HFFc6 (cell line): ENCODE results near the gene AMELY. TPM values are rescaled to one million over a fixed set of nuclear protein-coding genes. Genes with fewer than 3 reads are reported as not detected.

Experiments
- DNase-seq: peaks from one replicate; pipeline ENCODE4 v3.0.0-alpha.2; 2018
- H3K27ac Mint-ChIP-seq: 2 replicates; pipeline ENCODE4 v1.8.0; 2020; ENCODE audit warnings: mild to moderate bottlenecking, mixed read lengths
- H3K27me3 Mint-ChIP-seq: 2 replicates; pipeline ENCODE4 v1.8.0; 2021; ENCODE audit warnings: mild to moderate bottlenecking, moderate library complexity, mixed read lengths; ENCODE audit not compliant: insufficient read depth
- H3K36me3 Mint-ChIP-seq: 2 replicates; pipeline ENCODE4 v1.8.0; 2021; ENCODE audit warnings: low read depth, mixed read lengths
- H3K4me1 Mint-ChIP-seq: 2 replicates; pipeline ENCODE4 v1.8.0; 2020; ENCODE audit warnings: low read depth, mixed read lengths
- H3K4me3 Mint-ChIP-seq: 2 replicates; pipeline ENCODE4 v1.8.0; 2020; ENCODE audit warnings: mild to moderate bottlenecking, moderate library complexity, mixed read lengths
- H3K9me3 Mint-ChIP-seq: 2 replicates; pipeline ENCODE4 v1.8.0; 2020; ENCODE audit warnings: mild to moderate bottlenecking, mixed read lengths
- total RNA-seq, 6 experiments: library from RNA; stranded (reverse); fragmentation: NEBNext Ultra II Directional; extraction: Animal tissue kit (Norgen Biotek cat#: 25700); gene quantifications; 2 replicates in 1 of 6; 3 replicates in 5 of 6; pipeline ENCODE4 v1.2.3, GENCODE V29; 2021
- TF ChIP-seq, protein P1 (sequence below): fragments of 200-600 bp; sonication (generic); IDR thresholded peaks from 2 replicates; pipeline ENCODE4 v1.5.0; 2021; ENCODE audit warnings: antibody characterized with exemption, mild to moderate bottlenecking

AMELY gene
- total RNA-seq, 6 experiments from 2014 or later, result not detected

DNA sequence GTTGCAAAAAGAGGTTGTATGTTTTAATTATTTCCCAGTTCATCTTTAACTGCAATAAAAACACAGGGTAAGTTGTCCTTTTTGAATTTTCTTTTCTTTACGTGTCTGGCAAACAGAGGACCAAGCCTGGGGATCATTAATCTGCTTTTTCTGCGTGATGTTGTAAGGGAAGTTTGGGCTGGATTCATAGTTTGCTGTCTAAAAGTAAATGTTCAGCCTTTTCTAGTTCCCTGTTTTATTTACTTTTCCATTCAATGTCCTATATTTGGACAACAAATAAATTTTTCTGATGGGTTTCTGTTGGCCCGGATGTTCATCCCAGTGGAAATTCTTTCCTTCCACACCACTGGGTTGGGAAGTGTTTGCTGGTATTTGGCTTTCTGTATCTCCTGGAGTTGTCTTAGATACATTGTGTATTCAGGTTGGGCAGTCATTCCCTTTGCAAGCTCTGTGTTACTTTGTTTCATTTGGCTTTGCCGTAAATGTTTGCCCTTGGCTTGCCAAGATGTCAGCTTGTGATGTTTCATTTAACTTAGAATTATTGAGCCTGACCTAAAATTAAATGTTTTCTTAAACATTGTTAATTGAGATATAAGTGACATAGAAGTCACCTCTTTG, 20.3 kb upstream of the AMELY start:
- Mint-ChIP-seq H3K36me3 (no peaks in the 10 kb centered on the region), H3K9me3 (no peaks in the 10 kb centered on the region; the same call in 1 of the 2 replicates), H3K27ac (no peak overlapping the region), H3K27me3 (no peaks in the 10 kb centered on the region), H3K4me1 (no peaks in the 10 kb centered on the region), H3K4me3 (no peak overlapping the region)
- TF ChIP-seq, protein P1, sequence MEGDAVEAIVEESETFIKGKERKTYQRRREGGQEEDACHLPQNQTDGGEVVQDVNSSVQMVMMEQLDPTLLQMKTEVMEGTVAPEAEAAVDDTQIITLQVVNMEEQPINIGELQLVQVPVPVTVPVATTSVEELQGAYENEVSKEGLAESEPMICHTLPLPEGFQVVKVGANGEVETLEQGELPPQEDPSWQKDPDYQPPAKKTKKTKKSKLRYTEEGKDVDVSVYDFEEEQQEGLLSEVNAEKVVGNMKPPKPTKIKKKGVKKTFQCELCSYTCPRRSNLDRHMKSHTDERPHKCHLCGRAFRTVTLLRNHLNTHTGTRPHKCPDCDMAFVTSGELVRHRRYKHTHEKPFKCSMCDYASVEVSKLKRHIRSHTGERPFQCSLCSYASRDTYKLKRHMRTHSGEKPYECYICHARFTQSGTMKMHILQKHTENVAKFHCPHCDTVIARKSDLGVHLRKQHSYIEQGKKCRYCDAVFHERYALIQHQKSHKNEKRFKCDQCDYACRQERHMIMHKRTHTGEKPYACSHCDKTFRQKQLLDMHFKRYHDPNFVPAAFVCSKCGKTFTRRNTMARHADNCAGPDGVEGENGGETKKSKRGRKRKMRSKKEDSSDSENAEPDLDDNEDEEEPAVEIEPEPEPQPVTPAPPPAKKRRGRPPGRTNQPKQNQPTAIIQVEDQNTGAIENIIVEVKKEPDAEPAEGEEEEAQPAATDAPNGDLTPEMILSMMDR, result no peak
- DNase-seq, result no peak

DNA sequence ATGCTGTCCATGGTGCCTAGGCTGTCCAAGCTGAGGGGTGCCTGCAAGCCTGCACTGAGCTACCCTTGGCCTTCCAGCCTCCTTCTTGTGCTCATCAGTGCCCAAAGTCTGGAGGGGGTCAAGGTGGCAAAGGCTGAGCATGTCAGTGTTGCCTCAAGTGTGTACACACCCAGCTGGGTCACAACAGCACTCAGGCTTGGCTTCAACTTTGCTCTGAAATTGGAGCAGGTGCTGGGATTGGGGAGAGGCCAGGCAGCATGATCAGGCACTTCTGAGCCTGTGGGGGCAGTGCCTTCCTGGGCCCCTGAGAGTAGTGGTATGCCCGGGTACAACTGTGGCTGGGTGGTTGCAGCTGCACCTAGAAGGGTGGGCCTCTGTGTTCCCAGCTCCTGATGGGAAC, 17.7 kb upstream of the AMELY start:
- Mint-ChIP-seq H3K4me1 (no peaks in the 10 kb centered on the region), H3K4me3 (no peak overlapping the region), H3K27me3 (no peaks in the 10 kb centered on the region), H3K36me3 (no peaks in the 10 kb centered on the region), H3K27ac (no peak overlapping the region), H3K9me3 (no peaks in the 10 kb centered on the region; the same call in 1 of the 2 replicates)
- TF ChIP-seq, protein P1, result no peak
- DNase-seq, result no peak

DNA sequence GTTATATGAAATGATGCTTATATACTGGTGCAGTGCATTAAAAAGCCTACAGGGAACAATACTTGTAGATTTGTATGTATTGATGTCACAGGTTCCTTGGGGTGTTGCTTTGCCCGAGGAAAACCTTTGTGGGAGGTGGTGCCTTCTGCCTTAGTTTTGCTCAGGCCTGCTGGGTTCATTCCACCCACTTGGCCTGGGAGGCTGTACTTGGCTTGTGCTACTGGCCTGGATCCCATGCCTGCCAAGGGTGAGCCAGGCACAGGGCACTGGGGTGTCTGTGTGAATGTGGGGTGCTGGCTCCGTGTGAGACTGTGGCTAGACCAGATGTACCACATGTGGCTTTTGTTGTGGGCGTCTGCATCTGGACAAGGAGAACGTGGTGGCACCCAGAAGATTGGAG, 16.7 kb upstream of the AMELY start:
- H3K4me3 Mint-ChIP-seq, result no peak overlapping the region
- no peak for DNase-seq
- no peak overlapping the region for H3K27ac Mint-ChIP-seq
- H3K9me3 Mint-ChIP-seq, result no peaks in the 10 kb centered on the region
- TF ChIP-seq, protein P1, result no peak
- H3K4me1 Mint-ChIP-seq, result no peaks in the 10 kb centered on the region
- no peaks in the 10 kb centered on the region for H3K27me3 Mint-ChIP-seq
- no peaks in the 10 kb centered on the region for H3K36me3 Mint-ChIP-seq

DNA sequence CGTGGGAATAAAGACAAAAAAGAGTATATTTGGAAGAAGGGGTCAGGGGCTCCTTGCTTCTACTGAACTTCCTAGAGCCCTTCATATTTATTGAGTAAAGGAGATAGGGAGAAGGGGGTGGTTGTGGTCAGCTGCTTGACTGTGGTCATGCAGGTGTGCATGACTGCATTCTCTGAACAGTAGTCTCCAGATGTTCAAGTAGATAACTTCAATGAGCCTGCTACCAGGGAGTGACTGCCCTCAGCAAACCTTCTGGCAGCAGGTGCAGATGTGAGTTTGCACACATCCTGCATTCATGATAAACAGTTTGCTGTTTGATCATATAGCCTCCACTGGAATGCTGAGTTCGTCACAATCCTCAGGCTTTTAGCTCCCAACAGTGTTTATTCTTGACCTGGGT, 9.5 kb upstream of the AMELY start:
- Mint-ChIP-seq H3K27ac (no peak overlapping the region), H3K4me1 (no peaks in the 10 kb centered on the region), H3K9me3 (no peaks in the 10 kb centered on the region; the same call in 1 of the 2 replicates), H3K27me3 (no peaks in the 10 kb centered on the region), H3K4me3 (no peak overlapping the region), H3K36me3 (no peaks in the 10 kb centered on the region)
- no peak for DNase-seq
- TF ChIP-seq, protein P1, result no peak

DNA sequence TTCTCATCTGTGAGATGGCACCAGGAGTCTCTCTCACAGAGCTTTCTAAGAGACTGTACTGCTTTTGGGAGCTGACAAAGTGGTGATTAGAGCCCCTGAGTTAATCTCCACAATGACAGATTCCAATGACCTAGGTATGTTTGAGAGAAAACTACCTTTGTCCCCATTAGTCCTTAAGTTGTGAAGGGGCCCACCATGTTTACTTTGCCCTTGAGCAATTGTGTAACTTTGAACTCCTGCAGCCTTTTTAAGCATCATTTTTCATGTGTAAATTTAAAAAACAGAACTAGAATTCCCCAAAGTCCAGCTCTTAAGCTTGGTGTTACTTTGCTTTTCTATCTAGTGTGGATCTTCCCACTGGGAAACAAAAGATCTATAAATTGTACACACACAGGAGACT, 1.8 kb upstream of the AMELY start:
- no peaks in the 10 kb centered on the region for H3K9me3 Mint-ChIP-seq
- no peak for DNase-seq
- no peaks in the 10 kb centered on the region for H3K27me3 Mint-ChIP-seq
- no peaks in the 10 kb centered on the region for H3K36me3 Mint-ChIP-seq
- no peak overlapping the region for H3K27ac Mint-ChIP-seq
- H3K4me1 Mint-ChIP-seq, result no peaks in the 10 kb centered on the region
- no peak overlapping the region for H3K4me3 Mint-ChIP-seq
- TF ChIP-seq, protein P1, result no peak
